Stimulated activated CD8-positive, alpha-beta memory T cell treated with anti-CD3 and anti-CD28 coated beads, Interleukin-4, amount 100 ng/mL, for 1 hour (primary cell): Measurements from ENCODE around the gene SLC46A3.
"Not testable (repeated sequence)": the region's sequence is repeated elsewhere in the genome, so short reads cannot be mapped to it uniquely, and the experiment has no call there.

Experiments
- DNase-seq, 2 donors: peaks; one replicate each; pipeline ENCODE4 v3.0.0-alpha.2; 2020; ENCODE audit warnings: low read depth in 2 of 2, low spot score in 1 of 2

Gene SLC46A3

GRCh38 chr13:28683169-28683568 is 35.6 kb downstream of the SLC46A3 start:
- not testable (repeated sequence) for DNase-seq

GRCh38 chr13:28680541-28680940 is 38.2 kb downstream of the SLC46A3 start:
- DNase-seq = no peak

- DNase-seq = no peak
Measured at GRCh38 chr13:28679628-28680027, 39.1 kb downstream of the SLC46A3 start.

GRCh38 chr13:28678809-28679208 is 40.0 kb downstream of the SLC46A3 start:
- no peak for DNase-seq

GRCh38 chr13:28671126-28671792 is 47.5 kb downstream of the SLC46A3 start:
- no peak for DNase-seq

DNA sequence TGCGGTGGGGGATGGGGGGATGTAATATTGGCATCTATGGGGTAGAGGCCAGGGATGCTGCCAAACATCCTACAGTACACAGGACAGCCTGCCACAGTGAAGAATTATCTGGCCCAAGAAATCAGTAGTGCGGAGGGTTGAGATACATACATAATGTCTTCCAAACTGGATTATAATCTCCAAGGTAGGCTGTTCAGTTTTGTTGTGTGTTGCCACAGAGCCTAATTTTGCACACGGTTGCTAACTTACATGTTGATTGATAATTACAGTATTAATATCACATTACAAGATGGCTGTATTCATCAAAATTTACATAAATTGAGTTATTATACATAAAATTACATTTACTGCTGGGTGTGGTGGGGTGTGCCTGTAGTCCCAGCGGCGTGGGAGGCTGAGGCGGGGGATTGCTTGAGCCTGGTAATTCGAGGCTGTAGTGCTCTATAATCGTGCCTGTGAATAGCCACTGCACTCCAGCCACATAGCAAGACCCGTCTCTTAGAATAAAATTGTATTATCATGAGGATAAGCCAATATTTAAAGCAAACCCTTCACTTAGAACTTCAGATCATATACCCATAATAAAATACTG is 51.8 kb downstream of the SLC46A3 start:
- DNase-seq = no peak

DNA sequence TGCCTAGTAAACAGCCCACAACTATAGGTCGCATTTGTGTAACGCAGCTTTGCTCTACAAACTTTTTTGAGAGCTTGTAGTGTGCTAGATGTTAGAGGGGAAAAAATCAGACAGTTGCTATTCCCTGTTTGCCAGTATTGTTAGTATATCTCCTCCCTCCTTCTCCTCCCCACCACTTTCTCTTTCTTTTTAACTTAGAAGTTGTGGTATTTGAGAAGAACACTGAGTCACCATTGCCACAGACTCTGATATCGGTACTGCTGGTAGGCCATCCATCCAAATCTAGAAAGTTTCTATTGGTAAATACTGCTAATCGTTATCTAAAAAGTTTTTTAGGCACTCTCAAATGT is 59.2 kb downstream of the SLC46A3 start:
- no peak for DNase-seq

- peak; percentile 79 to 86 for DNase-seq
Measured at GRCh38 chr13:28658796-28659620, 59.8 kb downstream of the SLC46A3 start, which contains the start of gene POMP. Gene POMP, plus strand, starts transcription at chr13:28659130. Its CDS starts 55 bp downstream, at chr13:28659185.

GRCh38 chr13:28658539-28658795 is 60.3 kb downstream of the SLC46A3 start:
- DNase-seq = no peak

GRCh38 chr13:28657784-28658538 is 60.8 kb downstream of the SLC46A3 start:
- no peak for DNase-seq

DNA sequence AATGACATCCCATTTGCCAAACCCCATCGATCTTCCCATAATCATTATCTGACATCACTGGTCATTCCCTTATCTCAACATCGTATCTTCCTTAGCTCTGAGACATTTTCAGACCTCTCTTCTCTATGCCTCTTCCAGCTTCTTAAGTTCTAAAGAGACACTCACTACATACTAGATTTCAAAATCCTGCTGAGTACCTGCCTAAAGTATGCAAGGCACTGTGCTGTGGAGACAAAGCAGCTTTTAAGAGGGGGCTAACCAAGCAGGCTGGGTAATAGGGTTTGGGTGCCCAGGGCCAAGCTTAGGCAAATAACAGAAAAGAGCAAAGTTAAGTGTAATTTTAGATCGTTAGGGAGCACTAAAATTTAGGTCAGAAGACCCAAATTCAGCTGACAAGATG is 63.2 kb downstream of the SLC46A3 start:
- DNase-seq = no peak

GRCh38 chr13:28654276-28654675 is 64.5 kb downstream of the SLC46A3 start:
- no peak for DNase-seq

DNA sequence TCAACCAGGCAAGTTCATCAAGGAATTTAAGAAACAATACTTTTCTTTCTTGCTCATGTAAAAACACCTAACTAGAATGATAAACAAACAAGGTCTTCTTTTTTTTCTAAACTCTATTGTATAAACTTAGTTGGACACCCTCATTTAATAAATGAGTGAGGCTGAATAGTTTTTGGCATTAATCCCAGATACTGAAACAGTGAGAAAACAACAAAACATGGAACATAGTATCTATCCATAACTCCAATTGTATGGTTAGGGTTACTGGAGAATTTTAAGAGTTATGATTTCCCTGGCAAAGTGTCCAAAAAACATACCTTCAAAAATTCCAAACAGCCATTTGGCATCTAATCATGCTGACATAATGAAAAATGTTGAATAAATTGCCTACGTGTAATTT is 65.7 kb downstream of the SLC46A3 start:
- no peak for DNase-seq

DNA sequence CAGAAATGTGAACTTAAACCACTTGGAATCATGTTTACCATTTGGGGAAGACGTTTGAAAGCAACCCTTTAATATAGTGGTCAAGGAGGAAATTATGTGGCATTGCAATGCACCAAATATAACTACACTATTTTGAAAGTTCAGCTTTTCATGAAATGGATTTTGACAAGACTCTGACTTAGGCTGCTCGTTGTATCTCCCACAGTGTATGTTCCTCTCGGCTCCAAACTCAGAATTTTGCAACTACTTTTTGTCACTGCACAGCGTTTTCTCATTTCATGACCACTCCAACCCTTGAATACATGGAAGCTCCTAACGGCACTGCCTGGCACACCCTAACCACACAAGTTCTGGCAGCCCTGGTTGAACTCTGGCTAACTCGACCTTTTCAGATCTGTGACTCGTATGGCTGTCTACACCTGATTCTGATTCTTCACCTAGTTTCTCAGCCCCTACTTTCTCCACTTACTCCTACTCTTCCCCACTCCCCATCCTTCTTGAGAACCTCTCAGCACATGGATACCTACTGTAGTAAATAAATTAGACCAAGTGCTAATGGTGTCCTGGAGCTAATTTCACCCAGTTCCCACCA is 66.9 kb downstream of the SLC46A3 start:
- DNase-seq = no peak

GRCh38 chr13:28650284-28650683 is 68.5 kb downstream of the SLC46A3 start:
- no peak for DNase-seq
